Measurements from ENCODE around the gene CNIH2.

DNA sequence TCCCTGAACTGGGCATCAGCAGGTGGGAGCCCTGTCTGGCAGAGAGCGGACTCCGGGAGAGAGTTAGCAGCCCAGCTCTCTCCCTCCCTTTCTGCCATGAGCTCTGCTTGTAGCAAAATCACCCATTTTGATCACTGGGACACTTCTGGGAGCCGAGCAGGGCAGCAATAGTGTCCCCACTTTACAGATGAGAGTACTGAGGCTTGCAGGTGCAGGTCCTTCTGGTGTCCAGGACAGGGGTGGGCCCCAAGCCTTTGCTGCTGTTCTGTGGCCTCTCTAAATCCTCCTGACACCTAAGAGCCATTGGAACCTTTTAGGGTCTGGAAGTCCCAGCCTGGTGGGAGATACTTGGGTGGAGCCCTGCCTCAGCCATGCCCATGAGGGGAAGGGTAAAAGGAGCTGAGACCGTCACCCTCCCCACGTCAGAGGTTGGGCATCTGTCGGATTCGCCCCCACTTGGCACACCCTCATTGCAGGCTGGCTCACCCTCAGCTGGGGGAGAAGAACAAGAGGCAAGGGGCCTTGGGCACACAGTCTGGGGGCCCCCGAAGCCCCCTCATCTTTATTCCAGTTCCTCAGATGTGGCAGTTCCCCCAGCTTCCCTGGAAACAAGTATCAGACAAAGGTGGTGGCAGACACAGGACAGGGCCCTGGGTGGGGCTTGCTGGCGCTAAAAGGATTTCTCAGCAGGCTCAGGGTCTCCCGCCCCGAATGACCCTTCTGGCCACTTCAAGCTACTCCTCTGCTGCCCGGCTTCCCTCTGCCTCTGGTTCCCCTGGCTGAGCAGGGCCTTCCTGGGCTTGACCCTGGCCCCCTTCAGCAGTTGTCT is 53.8 kb downstream of the CNIH2 start:
- TF ChIP-seq EZH2 (IDR thresholded peaks at IDR 0.05; ENCODE audit: low read depth, unreplicated experiment) (no peak), POLR2AphosphoS5 (IDR thresholded peaks at IDR 0.05; ENCODE audit: low read depth) (no peak), ZNF114 (CRISPR knock-in tag; IDR thresholded peaks at IDR 0.05) (no peak), NANOG (IDR thresholded peaks at IDR 0.05; ENCODE audit: borderline replicate concordance) (no peak), ZNF331 (CRISPR knock-in tag; IDR thresholded peaks at IDR 0.05; ENCODE audit: low read depth) (no peak), EZH2phosphoT487 (IDR thresholded peaks at IDR 0.05; ENCODE audit: unreplicated experiment) (no peak), CREB1 (CRISPR knock-in tag; IDR thresholded peaks at IDR 0.05; ENCODE audit: low read depth) (no peak), JUNB (IDR thresholded peaks at IDR 0.05; ENCODE audit: unreplicated experiment) (no peak)
- TF ChIP-seq, protein P1, sequence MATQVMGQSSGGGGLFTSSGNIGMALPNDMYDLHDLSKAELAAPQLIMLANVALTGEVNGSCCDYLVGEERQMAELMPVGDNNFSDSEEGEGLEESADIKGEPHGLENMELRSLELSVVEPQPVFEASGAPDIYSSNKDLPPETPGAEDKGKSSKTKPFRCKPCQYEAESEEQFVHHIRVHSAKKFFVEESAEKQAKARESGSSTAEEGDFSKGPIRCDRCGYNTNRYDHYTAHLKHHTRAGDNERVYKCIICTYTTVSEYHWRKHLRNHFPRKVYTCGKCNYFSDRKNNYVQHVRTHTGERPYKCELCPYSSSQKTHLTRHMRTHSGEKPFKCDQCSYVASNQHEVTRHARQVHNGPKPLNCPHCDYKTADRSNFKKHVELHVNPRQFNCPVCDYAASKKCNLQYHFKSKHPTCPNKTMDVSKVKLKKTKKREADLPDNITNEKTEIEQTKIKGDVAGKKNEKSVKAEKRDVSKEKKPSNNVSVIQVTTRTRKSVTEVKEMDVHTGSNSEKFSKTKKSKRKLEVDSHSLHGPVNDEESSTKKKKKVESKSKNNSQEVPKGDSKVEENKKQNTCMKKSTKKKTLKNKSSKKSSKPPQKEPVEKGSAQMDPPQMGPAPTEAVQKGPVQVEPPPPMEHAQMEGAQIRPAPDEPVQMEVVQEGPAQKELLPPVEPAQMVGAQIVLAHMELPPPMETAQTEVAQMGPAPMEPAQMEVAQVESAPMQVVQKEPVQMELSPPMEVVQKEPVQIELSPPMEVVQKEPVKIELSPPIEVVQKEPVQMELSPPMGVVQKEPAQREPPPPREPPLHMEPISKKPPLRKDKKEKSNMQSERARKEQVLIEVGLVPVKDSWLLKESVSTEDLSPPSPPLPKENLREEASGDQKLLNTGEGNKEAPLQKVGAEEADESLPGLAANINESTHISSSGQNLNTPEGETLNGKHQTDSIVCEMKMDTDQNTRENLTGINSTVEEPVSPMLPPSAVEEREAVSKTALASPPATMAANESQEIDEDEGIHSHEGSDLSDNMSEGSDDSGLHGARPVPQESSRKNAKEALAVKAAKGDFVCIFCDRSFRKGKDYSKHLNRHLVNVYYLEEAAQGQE (IDR thresholded peaks at IDR 0.05; ENCODE audit: unreplicated experiment), result no peak
- TF ChIP-seq, protein P2, sequence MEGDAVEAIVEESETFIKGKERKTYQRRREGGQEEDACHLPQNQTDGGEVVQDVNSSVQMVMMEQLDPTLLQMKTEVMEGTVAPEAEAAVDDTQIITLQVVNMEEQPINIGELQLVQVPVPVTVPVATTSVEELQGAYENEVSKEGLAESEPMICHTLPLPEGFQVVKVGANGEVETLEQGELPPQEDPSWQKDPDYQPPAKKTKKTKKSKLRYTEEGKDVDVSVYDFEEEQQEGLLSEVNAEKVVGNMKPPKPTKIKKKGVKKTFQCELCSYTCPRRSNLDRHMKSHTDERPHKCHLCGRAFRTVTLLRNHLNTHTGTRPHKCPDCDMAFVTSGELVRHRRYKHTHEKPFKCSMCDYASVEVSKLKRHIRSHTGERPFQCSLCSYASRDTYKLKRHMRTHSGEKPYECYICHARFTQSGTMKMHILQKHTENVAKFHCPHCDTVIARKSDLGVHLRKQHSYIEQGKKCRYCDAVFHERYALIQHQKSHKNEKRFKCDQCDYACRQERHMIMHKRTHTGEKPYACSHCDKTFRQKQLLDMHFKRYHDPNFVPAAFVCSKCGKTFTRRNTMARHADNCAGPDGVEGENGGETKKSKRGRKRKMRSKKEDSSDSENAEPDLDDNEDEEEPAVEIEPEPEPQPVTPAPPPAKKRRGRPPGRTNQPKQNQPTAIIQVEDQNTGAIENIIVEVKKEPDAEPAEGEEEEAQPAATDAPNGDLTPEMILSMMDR (conservative IDR thresholded peaks at IDR 0.05; ENCODE audit: low read depth in 2 of 2), result no peak
- TF ChIP-seq, protein P3, sequence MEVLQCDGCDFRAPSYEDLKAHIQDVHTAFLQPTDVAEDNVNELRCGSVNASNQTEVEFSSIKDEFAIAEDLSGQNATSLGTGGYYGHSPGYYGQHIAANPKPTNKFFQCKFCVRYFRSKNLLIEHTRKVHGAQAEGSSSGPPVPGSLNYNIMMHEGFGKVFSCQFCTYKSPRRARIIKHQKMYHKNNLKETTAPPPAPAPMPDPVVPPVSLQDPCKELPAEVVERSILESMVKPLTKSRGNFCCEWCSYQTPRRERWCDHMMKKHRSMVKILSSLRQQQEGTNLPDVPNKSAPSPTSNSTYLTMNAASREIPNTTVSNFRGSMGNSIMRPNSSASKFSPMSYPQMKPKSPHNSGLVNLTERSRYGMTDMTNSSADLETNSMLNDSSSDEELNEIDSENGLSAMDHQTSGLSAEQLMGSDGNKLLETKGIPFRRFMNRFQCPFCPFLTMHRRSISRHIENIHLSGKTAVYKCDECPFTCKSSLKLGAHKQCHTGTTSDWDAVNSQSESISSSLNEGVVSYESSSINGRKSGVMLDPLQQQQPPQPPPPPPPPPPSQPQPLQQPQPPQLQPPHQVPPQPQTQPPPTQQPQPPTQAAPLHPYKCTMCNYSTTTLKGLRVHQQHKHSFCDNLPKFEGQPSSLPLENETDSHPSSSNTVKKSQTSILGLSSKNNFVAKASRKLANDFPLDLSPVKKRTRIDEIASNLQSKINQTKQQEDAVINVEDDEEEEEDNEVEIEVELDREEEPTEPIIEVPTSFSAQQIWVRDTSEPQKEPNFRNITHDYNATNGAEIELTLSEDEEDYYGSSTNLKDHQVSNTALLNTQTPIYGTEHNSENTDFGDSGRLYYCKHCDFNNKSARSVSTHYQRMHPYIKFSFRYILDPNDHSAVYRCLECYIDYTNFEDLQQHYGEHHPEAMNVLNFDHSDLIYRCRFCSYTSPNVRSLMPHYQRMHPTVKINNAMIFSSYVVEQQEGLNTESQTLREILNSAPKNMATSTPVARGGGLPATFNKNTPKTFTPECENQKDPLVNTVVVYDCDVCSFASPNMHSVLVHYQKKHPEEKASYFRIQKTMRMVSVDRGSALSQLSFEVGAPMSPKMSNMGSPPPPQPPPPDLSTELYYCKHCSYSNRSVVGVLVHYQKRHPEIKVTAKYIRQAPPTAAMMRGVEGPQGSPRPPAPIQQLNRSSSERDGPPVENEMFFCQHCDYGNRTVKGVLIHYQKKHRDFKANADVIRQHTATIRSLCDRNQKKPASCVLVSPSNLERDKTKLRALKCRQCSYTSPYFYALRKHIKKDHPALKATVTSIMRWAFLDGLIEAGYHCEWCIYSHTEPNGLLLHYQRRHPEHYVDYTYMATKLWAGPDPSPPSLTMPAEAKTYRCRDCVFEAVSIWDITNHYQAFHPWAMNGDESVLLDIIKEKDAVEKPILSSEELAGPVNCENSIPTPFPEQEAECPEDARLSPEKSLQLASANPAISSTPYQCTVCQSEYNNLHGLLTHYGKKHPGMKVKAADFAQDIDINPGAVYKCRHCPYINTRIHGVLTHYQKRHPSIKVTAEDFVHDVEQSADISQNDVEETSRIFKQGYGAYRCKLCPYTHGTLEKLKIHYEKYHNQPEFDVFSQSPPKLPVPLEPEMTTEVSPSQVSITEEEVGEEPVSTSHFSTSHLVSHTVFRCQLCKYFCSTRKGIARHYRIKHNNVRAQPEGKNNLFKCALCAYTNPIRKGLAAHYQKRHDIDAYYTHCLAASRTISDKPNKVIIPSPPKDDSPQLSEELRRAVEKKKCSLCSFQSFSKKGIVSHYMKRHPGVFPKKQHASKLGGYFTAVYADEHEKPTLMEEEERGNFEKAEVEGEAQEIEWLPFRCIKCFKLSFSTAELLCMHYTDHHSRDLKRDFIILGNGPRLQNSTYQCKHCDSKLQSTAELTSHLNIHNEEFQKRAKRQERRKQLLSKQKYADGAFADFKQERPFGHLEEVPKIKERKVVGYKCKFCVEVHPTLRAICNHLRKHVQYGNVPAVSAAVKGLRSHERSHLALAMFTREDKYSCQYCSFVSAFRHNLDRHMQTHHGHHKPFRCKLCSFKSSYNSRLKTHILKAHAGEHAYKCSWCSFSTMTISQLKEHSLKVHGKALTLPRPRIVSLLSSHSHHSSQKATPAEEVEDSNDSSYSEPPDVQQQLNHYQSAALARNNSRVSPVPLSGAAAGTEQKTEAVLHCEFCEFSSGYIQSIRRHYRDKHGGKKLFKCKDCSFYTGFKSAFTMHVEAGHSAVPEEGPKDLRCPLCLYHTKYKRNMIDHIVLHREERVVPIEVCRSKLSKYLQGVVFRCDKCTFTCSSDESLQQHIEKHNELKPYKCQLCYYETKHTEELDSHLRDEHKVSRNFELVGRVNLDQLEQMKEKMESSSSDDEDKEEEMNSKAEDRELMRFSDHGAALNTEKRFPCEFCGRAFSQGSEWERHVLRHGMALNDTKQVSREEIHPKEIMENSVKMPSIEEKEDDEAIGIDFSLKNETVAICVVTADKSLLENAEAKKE (CRISPR knock-in tag; IDR thresholded peaks at IDR 0.05), result no peak
- TF ChIP-seq, protein P4, sequence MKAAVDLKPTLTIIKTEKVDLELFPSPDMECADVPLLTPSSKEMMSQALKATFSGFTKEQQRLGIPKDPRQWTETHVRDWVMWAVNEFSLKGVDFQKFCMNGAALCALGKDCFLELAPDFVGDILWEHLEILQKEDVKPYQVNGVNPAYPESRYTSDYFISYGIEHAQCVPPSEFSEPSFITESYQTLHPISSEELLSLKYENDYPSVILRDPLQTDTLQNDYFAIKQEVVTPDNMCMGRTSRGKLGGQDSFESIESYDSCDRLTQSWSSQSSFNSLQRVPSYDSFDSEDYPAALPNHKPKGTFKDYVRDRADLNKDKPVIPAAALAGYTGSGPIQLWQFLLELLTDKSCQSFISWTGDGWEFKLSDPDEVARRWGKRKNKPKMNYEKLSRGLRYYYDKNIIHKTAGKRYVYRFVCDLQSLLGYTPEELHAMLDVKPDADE (IDR thresholded peaks at IDR 0.05), result no peak

Measured in GM23338 (cell line).